ENCODE data around the gene C16orf87.
"Not testable (repeated sequence)": the region's sequence is repeated elsewhere in the genome, so short reads cannot be mapped to it uniquely, and the experiment has no call there.

Gene C16orf87, protein sequence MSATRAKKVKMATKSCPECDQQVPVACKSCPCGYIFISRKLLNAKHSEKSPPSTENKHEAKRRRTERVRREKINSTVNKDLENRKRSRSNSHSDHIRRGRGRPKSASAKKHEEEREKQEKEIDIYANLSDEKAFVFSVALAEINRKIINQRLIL

DNA sequence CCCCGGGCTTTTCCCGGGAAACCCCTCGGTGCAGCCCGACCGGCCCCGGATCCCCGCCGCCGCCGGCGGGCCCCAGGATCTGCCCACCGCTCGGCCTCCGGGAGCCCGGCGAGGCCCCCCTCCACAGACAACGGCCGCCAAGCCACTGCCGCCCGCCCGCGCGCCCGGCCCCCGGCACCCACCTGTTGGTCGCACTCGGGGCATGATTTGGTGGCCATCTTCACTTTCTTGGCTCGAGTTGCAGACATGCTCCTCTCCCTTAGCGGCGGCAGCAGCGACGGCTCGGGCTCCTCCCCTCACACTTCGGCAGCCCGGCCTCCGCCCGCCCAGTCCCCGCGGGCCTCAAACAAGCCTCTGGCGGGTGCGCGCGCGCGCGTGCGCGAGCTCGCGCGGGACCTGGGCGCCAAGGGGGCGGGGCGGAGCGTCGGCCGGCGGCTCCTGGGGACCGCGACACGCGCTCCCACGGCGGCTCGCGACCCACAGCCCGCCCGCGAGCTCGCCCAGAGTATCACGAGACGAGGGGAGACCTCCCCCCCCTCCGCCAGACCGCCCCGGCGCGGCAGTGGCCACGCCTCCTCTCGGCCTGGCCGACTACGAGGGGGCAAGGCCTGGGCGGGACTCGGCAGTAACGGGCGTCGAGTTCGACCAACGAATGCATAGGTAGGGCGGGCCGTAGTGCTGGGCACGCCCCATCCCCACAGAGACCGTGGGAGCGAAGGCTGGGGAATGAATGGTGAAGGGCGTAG lies at the start of gene C16orf87:
TSS of gene C16orf87 (minus strand) at position 279 of the 746 bp plus-strand sequence. CDS start at position 248, 31 bp downstream.
- DNase-seq, result peak; percentile 85

DNA sequence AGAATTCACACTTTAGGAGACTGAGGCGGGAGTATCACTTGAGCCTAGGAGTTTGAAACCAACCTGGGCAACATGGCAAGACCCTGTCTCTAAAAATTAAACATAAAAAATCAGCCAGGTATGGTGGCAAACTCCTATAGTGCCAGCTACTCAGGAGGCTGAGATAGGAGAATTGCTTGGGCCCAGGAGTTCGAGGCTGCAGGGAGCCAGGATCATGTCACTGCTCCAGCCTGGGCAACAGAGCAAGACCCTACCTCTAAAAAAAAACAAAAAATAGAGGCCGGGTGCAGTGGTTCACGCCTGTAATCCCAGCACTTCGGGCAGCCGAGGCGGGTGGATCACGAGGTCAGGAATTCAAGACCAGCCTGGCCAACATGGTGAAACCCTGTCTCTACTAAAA lies 44.3 kb upstream of the C16orf87 start:
- DNase-seq, result no peak

DNA sequence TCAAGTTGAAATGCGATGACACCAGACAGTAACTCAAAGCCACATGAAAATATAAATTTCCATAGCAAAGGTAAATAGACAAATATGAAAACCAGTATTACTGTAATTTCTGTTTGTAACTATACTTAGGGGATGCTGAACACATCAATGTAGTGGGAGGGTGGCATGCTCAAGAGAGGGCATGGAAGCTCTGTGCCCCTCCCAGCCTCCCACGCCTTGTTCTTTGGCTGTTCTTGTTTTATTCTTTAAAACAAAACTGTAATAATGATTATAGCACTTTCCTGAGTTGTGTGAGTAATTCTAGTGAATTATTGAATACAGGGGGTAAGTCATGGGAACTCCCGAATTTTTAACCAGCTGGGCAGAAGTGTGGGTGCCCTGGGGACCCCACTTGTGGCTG lies 42.2 kb upstream of the C16orf87 start:
- DNase-seq, result no peak

DNA sequence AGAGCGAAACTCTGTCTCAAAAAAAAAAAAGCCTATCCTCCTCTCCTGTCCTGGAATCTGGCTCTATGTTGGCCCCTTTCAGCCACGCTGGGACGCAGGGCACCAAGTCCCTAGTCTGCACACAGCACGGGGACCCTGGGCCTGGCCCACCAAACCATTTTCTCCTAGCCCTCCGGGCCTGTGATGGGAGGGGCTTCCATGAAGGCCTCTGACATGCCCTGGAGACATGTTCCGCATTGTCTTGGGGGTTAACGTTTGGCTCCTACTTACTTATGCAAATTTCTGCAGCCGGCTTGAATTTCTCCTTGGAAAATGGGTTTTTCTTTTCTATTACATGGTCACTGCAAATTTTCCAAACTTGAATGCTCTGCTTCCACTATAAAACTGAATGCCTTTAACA lies 40.6 kb upstream of the C16orf87 start:
- no peak for DNase-seq

DNA sequence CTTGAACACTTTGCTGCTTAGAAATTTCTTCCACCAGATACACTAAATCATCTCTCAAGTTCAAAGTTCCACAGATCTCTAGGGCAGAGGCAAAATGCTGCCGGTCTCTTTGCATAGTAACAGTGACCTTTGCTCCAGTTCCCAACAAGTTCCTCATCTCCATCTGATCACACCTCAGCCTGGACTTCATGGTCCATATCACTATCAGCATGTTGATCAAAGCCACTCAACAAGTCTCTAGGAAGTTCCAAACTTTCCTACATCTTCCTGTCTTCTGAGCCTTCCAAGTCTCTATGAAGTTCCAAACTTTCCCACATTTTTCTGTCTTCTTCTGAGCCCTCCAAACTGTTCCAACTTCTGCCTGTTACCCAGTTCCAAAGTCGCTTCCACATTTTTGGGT lies 37.9 kb upstream of the C16orf87 start:
- DNase-seq, result not testable (repeated sequence)

DNA sequence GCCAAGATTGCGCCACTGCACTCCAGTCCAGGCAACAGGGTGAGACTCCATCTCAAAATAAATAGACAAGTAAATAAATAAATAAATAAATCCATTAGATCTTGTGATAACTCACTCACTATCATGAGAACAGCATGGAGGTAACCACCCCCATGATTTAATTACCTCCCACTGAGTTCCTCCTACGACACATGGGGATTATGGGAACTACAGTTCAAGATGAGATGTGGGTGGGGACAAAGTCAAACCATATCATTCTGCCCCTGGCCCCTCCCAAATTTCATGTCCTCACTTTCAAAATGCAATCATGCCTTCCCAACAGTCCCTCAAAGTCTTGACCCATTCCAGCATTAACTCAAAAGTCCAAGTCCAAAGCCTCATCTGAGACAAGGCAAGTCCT lies 36.5 kb upstream of the C16orf87 start:
- not testable (repeated sequence) for DNase-seq

DNA sequence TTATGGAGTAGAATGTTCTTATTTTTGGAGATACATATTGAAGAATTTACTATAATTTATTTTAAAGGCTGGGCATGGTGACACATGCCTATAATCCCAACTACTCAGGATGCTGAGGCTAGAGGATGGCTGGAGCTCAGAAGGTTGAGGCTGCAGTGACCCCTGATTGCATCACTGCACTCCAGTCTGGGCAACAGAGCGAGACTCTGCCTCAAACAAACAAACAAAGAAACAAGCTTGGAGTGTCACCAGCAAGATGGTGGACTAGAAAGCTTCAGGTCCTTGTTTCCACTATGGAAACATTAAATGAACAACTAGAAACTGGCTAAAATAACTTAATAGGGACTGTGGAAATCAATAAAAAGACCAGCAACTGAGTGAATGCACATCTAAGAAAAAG lies 35.3 kb upstream of the C16orf87 start:
- DNase-seq, result no peak

DNA sequence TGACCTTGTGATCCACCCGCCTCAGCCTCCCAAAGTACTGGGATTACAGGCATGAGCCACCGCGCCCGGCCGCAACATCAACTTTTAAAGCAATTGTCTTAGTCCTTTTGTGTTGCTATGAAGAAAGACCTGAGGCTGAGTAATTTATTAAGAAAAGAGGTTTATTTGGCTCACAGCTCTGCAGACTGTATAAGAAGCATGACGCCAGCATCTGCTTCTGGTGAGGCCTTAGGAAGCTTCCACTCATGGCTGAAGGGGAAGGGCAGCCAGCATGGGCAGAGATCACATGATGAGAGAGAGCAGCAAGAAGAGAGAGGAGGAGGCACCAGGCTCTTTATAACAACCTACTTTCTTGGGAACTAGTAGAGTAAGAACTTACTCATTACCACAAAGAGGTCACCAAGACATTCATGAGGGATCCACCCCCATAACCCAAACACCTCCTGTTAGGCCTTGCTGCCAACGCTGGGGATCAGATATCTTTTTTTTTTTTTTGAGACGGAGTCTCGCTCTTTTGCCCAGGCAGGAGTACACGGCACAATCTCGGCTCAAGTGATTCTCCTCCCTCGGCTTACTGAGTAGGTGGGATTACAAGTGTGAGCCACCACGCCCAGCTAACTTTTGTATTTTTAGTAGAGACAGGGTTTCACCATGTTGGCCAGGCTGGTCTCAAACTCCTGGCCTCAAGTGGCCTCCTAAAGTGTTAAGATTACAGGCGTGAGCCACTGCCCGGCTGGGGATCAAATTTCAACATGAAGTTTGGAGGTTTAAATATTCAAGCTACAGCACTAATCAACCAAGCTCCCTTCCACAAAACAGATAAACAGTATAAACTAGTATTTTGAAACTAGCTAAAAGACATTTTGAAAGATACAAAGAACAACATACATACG lies 31.8 kb upstream of the C16orf87 start:
- DNase-seq, result no peak

DNA sequence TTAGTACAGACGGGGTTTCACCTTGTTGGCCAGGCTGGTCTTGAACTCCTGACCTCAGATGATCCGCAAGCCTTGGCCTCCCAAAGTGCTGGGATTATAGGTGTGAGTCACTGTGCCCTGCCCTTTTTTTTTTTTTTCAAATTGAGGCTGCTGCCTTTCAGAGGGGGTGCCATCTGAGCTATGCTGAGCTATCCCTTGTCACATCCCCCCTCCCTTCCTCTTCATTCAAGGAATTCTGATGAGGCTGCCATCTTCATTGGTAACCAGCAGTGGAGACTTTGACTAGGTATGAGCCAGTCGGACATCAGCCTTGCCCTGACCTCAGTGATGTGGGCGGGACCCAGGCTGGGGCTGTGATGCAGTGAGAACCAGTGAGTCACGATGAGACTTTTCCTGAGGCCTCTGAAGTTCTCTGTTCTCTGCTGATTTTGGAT lies 28.8 kb upstream of the C16orf87 start:
- DNase-seq, result no peak

DNA sequence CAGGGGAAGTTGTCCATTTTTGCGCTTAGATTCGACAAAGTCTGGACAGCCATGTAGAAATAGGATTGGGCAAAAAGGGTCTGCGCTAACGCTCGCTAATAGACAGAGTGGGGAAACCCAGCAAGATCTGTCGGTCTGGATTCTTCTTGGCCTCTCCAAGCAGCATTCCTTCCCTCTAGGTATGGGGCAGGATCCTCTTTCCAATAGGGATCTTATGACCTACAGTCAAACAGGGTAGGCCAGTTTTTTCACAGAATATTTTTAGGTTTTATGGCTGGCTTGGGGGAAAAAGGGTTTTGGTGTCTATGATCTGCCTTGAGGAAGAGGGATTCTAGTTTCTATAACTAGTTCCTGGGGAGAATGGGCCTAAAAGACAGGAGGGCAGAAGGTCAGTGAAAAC lies 27.2 kb upstream of the C16orf87 start:
- no peak for DNase-seq

DNA sequence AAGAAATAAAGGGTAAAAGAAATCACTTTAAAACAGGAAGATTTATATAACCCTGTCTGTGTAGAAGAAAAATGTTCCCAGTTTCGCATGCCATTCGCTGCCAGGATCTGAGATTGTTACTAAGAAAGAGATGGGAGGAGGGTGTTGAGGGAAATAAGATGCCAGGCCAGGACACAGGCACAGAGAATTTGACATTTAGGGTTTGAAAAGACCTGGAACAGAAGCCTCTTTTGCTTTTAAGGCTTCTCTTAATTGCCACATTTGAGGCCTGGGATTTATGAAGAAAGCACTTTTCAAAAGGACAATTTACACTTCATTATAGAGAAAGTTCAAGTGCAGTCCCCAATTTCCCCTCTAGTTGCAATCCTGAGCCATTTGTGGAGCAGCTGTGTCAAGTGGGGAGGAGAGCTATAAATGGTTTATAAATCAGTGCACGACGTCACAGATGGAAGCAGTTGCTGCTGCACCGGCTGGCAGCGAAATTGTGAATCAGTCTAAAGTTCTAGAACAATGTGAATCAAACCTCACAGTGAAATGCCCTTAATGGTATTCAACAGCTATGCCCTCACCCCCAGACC lies 26.5 kb upstream of the C16orf87 start:
- no peak for DNase-seq

DNA sequence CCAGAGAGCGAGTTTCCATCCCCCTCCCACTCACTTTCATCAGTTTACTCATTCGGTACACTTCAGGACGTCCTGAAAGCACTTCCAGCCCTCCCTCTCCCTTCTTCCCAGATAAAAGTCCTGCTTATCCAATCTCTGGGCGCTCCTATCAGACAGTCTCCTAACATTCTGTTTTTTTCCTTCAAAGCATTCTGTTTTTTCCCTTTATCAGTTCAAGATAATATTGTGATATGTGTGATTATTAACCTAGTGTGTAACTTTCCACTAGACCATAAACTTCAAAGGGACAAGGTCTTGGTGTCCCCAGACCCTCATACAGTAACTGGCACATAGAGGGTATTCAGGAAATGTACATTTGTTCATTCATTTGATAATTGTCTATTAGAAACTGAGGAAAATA lies 24.4 kb upstream of the C16orf87 start:
- DNase-seq, result no peak

DNA sequence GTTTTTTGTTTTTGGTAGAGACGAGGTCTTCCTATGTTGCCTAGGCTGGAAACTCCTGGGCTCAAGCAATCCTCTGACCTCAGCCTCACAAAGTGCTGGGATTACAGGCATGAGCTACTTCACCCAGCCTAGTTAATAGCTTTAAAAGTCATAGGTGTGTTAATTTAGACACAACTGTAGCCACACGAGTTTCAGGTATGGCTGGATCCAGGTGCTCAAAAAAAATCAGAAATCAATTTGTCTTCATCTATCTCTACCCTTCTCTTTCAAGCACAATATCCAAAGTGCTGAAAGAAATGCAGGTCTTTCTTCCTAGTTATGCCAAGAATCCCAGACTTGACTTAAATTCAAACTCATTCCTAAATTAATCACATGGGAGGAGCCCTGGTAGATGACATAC lies 23.9 kb upstream of the C16orf87 start:
- DNase-seq, result no peak

DNA sequence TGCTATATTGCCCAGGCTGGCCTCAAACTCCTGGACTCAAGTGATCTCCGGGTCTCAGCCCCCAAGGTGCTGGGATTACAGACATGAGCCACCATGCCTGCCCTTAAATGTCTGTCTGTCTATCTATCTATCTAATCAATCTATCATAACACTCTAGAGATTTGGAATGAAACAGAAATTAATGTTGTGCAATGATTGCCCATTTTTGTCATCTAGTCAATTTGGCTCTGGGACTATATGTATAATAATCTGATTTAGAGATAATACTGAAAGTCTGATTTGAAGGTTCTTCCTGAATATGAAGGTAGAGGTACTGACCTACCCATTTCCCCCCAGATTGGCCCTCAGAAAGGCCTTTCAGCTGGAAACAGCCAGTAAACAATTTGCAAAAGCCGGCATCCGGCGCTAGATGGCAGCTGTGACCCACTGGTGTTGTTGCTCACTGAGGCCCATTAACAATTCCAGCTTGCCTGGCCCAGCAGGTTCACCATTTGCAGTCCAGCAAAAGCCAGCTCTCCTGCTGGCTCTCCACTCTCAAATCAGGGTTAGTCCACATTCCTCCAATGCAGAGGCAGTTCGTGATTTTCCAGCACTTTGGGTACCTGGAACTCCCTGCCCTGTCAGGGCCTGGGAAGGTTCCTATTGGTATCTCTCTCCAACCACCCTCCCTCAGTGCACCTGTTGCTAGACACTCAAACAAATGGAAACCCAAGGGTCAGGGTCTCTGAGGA lies 22.9 kb upstream of the C16orf87 start:
- DNase-seq, result peak; percentile 46

DNA sequence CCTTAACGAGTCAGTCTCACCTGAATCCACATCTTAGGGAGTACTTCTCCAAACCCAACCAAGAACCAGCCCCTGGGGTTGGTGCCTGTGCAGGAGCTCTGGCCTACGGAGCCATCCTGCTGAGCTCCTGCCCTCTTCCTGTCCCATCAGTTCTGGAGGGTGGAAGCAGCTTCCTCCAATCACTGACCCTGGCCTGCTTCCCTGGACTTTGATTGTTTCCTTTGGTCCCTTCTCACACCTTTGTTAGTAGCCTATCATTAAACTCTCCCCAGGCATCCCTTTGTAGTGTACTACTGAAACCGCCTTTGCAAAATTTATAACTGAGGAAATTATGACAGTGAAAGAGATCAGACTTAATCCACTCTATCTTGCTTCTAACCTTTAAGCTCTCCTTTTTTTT lies 21.1 kb upstream of the C16orf87 start:
- DNase-seq, result no peak

DNA sequence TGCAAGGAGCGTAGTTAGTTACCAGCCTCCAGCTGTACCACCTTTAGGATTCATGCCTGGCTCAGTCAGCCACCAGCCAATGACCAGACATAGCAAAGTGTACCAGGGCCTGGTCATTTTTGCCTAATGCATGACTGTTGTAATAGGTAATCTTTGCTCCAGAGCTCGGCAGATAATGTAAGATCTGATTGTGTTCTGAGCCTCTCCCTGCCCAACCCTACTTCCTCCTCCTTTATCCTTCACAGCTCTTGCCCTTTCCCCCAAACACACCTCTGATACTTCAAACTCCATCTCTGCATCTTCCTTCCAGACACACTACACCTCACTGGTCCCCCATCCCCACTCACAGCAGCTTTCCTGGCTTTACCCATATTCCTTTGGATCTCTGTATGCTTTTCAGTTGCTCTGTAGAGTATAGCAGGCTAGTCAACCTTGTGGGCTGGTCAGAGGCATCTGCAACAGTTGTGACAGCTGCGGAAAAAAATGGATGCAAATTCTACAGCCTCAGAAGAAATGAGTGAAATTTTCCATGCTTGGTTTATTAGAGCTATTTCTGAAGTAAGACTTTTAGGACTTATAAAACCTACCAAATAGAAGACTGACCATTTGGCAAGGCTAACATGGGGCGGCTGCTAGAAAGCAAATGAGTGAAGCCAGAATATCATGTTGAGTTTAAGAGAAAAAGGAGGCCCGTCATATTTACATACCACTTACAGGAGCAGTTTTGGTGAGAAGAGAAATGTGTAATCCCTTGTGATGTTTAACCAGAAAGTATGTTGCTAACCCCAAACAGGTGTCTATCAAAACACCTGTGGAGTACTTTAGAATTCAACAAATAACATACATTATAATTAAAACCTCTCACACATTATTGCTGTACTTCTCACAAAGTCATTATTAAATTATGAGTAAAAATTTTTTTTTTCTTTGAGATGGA lies 19.9 kb upstream of the C16orf87 start:
- no peak for DNase-seq

DNA sequence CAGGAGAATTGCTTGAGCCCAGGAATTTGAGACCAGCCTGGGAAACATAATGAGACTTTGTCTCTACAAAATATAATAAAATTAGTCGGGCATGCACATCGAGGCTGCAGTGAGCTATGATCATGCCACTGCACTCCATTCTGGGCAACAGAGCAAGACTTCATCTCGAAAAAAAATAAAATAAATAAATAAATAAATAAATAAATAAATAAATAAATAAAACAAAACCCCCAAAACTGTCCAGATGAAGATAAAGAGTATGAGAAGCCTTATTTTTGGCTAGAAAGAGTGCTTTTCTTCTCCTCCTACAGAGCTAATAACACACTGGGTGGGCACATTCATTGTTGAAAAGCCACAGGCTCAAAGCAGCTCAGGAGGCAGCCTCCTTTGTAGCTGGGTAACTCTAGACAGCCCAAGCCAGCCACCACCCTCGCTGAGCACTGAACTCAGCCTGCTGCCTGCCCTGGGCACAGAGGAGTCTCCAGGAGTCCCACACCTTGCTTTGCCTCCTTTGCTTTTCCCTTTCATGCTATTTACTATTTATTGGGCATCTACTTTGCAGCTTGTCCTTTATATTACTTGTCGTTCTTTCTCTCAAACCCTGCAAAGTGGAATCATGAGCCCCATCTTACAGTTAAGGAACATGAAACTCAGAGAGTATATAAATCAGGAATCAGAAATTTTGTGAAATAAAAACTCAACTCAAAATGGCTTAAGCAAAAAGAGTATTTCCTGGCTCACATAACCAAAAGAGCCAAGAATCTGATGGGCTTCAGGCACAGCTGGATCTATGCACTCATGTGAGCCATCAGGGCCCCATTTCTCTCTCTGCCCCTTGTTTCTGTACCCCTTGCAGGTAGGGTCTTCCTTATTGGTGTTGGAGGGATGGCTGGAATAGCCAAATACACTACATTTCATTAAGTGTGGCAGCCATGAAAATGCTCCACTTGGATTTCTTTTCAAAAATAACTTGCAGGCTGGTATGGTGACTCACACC lies 18.1 kb upstream of the C16orf87 start:
- DNase-seq, result no peak

DNA sequence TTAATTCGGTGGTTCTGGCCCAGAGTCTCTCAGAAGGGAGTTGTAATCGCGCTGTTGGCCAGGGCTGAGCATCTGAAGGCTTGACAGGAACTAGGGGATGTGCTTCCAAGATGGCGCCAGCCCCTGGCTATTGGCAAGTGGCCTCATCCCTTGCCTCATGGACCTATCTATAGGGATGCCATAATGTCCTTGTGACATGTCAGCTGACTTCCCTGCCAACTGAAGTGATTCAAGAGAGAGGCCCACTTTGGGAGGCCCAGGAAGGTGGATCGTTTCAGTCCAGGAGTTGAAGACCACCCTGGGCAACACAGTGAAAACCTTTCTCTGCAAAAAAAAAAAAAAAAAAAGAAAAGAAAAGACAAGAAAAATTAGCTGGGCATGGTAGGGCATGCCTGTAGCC lies 15.0 kb upstream of the C16orf87 start:
- DNase-seq, result no peak

DNA sequence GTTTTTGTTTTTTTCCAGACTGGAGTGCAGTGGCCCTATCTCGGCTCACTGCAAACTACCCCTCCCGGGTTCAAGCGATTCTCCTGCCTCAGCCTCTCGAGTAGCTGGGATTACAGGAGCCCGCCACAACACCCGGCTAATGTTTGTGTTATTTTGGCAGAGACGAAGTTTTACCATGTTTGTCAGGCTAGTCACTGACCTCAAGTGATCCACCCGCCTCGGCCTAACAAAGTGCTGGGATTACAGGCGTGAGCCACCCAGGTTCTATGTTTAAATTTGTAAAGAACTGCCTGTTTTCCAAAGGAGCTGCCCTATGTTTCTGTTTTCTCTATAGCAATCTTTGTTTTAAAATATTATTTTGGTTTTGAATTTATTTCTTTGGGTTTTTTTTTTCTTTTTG lies 13.8 kb upstream of the C16orf87 start:
- no peak for DNase-seq
